B cell (primary cell): ENCODE measurements around the gene PPP6R2.

ENCODE experiments used
- CTCF ChIP-seq: fragments of 200-600 bp; IDR thresholded peaks from one replicate; pipeline ENCODE4 v1.8.0; 2022; ENCODE audit warnings: antibody characterized with exemption, mild to moderate bottlenecking
- EZH2 ChIP-seq: IDR thresholded peaks from 2 replicates; pipeline ENCODE4 v1.6.1; 2012; ENCODE audit warnings: borderline replicate concordance, low read depth, mild to moderate bottlenecking, moderate library complexity, low read length; ENCODE audit not compliant: insufficient read depth, poor library complexity, severe bottlenecking

GRCh38 chr22:50301581-50301991 lies 41.5 kb upstream of the PPP6R2 start:
- TF ChIP-seq CTCF (no peak), EZH2 (no peak)
